Trophoblast cell (in vitro differentiated cells and primary cell): Measurements from ENCODE around the gene WDR20.
A peak's percentile ranks its signal among the peaks of the same experiment; 100 is the strongest.

Source experiments
- DNase-seq, 2 donors: peaks; one replicate each; pipeline ENCODE4 v3.0.0-alpha.2; 2016
- H2AFZ ChIP-seq: 2 replicates; pipeline ENCODE4 v1.6.1; 2013; ENCODE audit warnings: low read length, moderate library complexity, mild to moderate bottlenecking; ENCODE audit not compliant: insufficient read depth, poor library complexity
- H2AK5ac ChIP-seq: 2 replicates; pipeline ENCODE4 v1.6.1; 2013; ENCODE audit warnings: mild to moderate bottlenecking, low read length
- H2BK120ac ChIP-seq: 2 replicates; pipeline ENCODE4 v1.6.1; 2013; ENCODE audit warnings: low read length, mild to moderate bottlenecking, moderate library complexity; ENCODE audit not compliant: insufficient read depth, poor library complexity
- H2BK12ac ChIP-seq: 2 replicates; pipeline ENCODE4 v1.6.1; 2013; ENCODE audit warnings: mild to moderate bottlenecking, low read length, moderate library complexity
- H2BK5ac ChIP-seq: 2 replicates; pipeline ENCODE4 v1.6.1; 2013; ENCODE audit warnings: low read length, low read depth, moderate library complexity, mild to moderate bottlenecking; ENCODE audit not compliant: poor library complexity
- H3K14ac ChIP-seq: 2 replicates; pipeline ENCODE4 v1.6.1; 2013; ENCODE audit warnings: mild to moderate bottlenecking, low read length
- H3K18ac ChIP-seq: 2 replicates; pipeline ENCODE4 v1.6.1; 2013; ENCODE audit warnings: mild to moderate bottlenecking, low read length
- H3K23ac ChIP-seq: 2 replicates; pipeline ENCODE4 v1.6.1; 2013; ENCODE audit warnings: low read length
- H3K27ac ChIP-seq: 2 replicates; pipeline ENCODE4 v1.5.1; 2013; ENCODE audit warnings: low read depth, mild to moderate bottlenecking, inconsistent platforms, low read length, moderate library complexity
- H3K27me3 ChIP-seq: 2 replicates; pipeline ENCODE4 v1.6.1; 2013; ENCODE audit warnings: inconsistent platforms, mild to moderate bottlenecking, low read length, moderate library complexity; ENCODE audit not compliant: insufficient read depth
- H3K36me3 ChIP-seq, 2 experiments: 1 replicate in 1 of 2; 2 replicates in 1 of 2; pipeline ENCODE4 v1.6.1; 2013; ENCODE audit warnings: low read length in 2 of 2, mild to moderate bottlenecking in 2 of 2, moderate library complexity in 1 of 2; ENCODE audit not compliant: insufficient read depth in 2 of 2, control insufficient read depth in 1 of 2
- H3K4ac ChIP-seq: 2 replicates; pipeline ENCODE4 v1.6.1; 2013; ENCODE audit warnings: low read depth, mild to moderate bottlenecking, low read length, moderate library complexity
- H3K4me1 ChIP-seq, 2 experiments: 1 replicate in 1 of 2; 2 replicates in 1 of 2; pipeline ENCODE4 v1.6.1; 2013; ENCODE audit warnings: low read length in 2 of 2, mild to moderate bottlenecking in 2 of 2, moderate library complexity in 1 of 2; ENCODE audit not compliant: insufficient read depth in 2 of 2, control insufficient read depth in 1 of 2
- H3K4me2 ChIP-seq: 2 replicates; pipeline ENCODE4 v1.6.1; 2013; ENCODE audit warnings: inconsistent platforms, mild to moderate bottlenecking, low read length, moderate library complexity
- H3K4me3 ChIP-seq: 2 replicates; pipeline ENCODE4 v1.5.1; 2013; ENCODE audit warnings: mild to moderate bottlenecking, low read depth, low read length, inconsistent platforms
- H3K79me1 ChIP-seq: one replicate; pipeline ENCODE4 v1.6.1; 2013; ENCODE audit warnings: low read length
- H3K79me2 ChIP-seq: 2 replicates; pipeline ENCODE4 v1.6.1; 2013; ENCODE audit warnings: low read length, mild to moderate bottlenecking; ENCODE audit not compliant: control insufficient read depth, insufficient read depth, poor library complexity
- H3K9ac ChIP-seq: 2 replicates; pipeline ENCODE4 v1.6.1; 2013; ENCODE audit warnings: mild to moderate bottlenecking, low read length
- H3K9me3 ChIP-seq: 2 replicates; pipeline ENCODE4 v1.6.1; 2013; ENCODE audit warnings: low read depth, mild to moderate bottlenecking, control low read depth, inconsistent platforms, low read length; ENCODE audit not compliant: insufficient read depth
- H4K12ac ChIP-seq: 2 replicates; pipeline ENCODE4 v1.6.1; 2013; ENCODE audit warnings: low read depth, mild to moderate bottlenecking, low read length, moderate library complexity
- H4K8ac ChIP-seq: 2 replicates; pipeline ENCODE4 v1.6.1; 2013; ENCODE audit warnings: low read depth, mild to moderate bottlenecking, low read length, moderate library complexity
- H4K91ac ChIP-seq: one replicate; pipeline ENCODE4 v1.6.1; 2013; ENCODE audit warnings: low read depth, mild to moderate bottlenecking, low read length, moderate library complexity
- WGBS: extraction: QIAGEN DNeasy Blood & Tissue Kit; methylation state at CpG from one replicate; pipeline ENCODE4 v1.1.7; 2013; ENCODE audit warnings: missing lambda C conversion rate; ENCODE audit not compliant: insufficient read length, insufficient coverage; ENCODE audit errors: extremely low coverage; 5-methylcytosine and 5-hydroxymethylcytosine counted together

Gene WDR20

GRCh38 chr14:102157346-102157745 is 17.6 kb downstream of the WDR20 start:
- no peak overlapping the region for H3K27ac ChIP-seq
- no peak overlapping the region for H2AFZ ChIP-seq
- no peak overlapping the region for H4K12ac ChIP-seq
- H3K4me3 ChIP-seq, result no peak overlapping the region
- H3K9ac ChIP-seq, result no peak overlapping the region
- H3K18ac ChIP-seq, result no peak overlapping the region
- H3K9me3 ChIP-seq, result no peaks in the 10 kb centered on the region
- peaks cover 2 to 3% of the 10 kb centered on the region in 2 experiments for H3K4me1 ChIP-seq
- no peak overlapping the region for H3K14ac ChIP-seq
- H2AK5ac ChIP-seq, result no peak overlapping the region
- no peak overlapping the region for H2BK120ac ChIP-seq
- peaks cover 3% of the 10 kb centered on the region for H3K79me2 ChIP-seq
- H3K36me3 ChIP-seq, result peaks cover 0 to 4% of the 10 kb centered on the region in 2 experiments
- peak overlapping the region; percentile 33 for H3K4ac ChIP-seq
- H4K91ac ChIP-seq, result no peak overlapping the region
- no peak for DNase-seq
- H3K79me1 ChIP-seq, result no peaks in the 10 kb centered on the region
- no peak overlapping the region for H3K4me2 ChIP-seq
- H3K27me3 ChIP-seq, result no peaks in the 10 kb centered on the region
- H4K8ac ChIP-seq, result no peak overlapping the region
- H2BK12ac ChIP-seq, result no peak overlapping the region
- H2BK5ac ChIP-seq, result no peak overlapping the region
- H3K23ac ChIP-seq, result no peak overlapping the region

DNA sequence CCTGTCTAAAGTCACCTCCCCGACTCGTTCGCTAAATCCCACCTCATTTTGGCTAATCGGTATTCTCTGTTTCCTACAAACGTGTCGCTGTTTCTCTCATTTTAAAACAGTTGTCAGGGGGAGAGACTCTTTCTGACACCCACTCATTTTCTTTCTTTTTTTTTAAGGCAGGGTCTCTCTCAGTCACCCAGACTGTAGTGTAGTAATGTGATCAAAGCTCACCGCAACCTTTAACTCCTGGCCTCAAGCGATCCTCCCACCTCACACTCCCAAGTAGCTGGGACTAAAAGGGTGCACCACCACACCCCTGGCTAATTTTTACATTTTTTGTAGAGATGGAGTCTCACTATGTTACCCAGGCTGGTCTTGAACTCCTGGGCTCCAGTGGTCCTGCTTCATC is 19.1 kb downstream of the WDR20 start:
- Histone ChIP-seq H2AFZ (no peak overlapping the region), H2BK5ac (no peak overlapping the region)
- no CpG with 5 or more reads among the region's 8 CpGs for WGBS

GRCh38 chr14:102159841-102160240 is 20.1 kb downstream of the WDR20 start:
- Histone ChIP-seq H3K4me2 (no peak overlapping the region), H3K18ac (no peak overlapping the region), H3K27me3 (no peaks in the 10 kb centered on the region), H2AK5ac (no peak overlapping the region), H4K91ac (no peak overlapping the region), H2AFZ (no peak overlapping the region), H3K9ac (no peak overlapping the region), H3K79me1 (no peaks in the 10 kb centered on the region), H3K4me3 (no peak overlapping the region), H3K4me1 (peaks cover 2 to 6% of the 10 kb centered on the region in 2 experiments), H2BK12ac (no peak overlapping the region), H3K79me2 (peaks cover 3% of the 10 kb centered on the region), H3K36me3 (peaks cover 0 to 8% of the 10 kb centered on the region in 2 experiments), H4K8ac (no peak overlapping the region), H3K4ac (no peak overlapping the region), H2BK5ac (no peak overlapping the region), H2BK120ac (no peak overlapping the region), H3K27ac (no peak overlapping the region), H3K14ac (no peak overlapping the region), H3K9me3 (no peaks in the 10 kb centered on the region), H3K23ac (no peak overlapping the region), H4K12ac (no peak overlapping the region)
- no peak for DNase-seq
- no CpG with 5 or more reads among the region's 4 CpGs for WGBS

More for the DNA sequence above, 19.1 kb downstream of the WDR20 start:
- H3K9me3 ChIP-seq, result no peaks in the 10 kb centered on the region
- no peak overlapping the region for H2BK12ac ChIP-seq
- peaks cover 0 to 4% of the 10 kb centered on the region in 2 experiments for H3K36me3 ChIP-seq
- no peak for DNase-seq
- peaks cover 3% of the 10 kb centered on the region for H3K79me2 ChIP-seq
- no peak overlapping the region for H3K9ac ChIP-seq
- H4K12ac ChIP-seq, result no peak overlapping the region
- peaks cover 2 to 3% of the 10 kb centered on the region in 2 experiments for H3K4me1 ChIP-seq
- no peaks in the 10 kb centered on the region for H3K27me3 ChIP-seq
- H3K4me3 ChIP-seq, result no peak overlapping the region
- H3K4ac ChIP-seq, result no peak overlapping the region
- no peaks in the 10 kb centered on the region for H3K79me1 ChIP-seq
- H4K91ac ChIP-seq, result no peak overlapping the region
- no peak overlapping the region for H2AK5ac ChIP-seq
- no peak overlapping the region for H4K8ac ChIP-seq
- H3K14ac ChIP-seq, result no peak overlapping the region
- H2BK120ac ChIP-seq, result no peak overlapping the region
- H3K27ac ChIP-seq, result no peak overlapping the region
- no peak overlapping the region for H3K18ac ChIP-seq
- no peak overlapping the region for H3K23ac ChIP-seq
- no peak overlapping the region for H3K4me2 ChIP-seq

DNA sequence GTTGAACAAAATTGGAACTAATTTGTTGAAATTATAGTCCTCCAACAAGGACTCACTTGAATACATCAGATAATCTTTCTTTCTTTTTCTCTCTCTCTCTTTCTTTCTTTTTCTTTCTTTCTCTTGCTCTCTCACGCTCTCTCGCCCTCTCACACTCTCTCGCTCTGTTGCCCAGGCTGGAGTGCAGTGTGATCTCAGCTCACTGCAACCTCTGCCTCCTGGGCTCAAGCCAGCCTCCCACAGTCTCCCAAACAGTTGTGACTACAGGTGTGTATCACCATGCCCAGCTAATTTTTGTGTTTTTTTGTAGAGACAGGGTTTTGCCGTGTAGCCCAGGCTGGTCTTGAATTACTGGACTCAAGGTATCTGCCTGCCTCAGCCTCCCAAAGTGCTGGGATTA is 22.8 kb downstream of the WDR20 start:
- Histone ChIP-seq H3K14ac (no peak overlapping the region), H4K91ac (no peak overlapping the region), H2BK120ac (no peak overlapping the region), H2BK12ac (no peak overlapping the region), H3K18ac (no peak overlapping the region), H3K23ac (no peak overlapping the region), H3K4me3 (no peak overlapping the region), H3K27ac (no peak overlapping the region), H3K4me1 (peaks cover 0 to 9% of the 10 kb centered on the region in 2 experiments), H3K4me2 (no peak overlapping the region), H3K79me1 (no peaks in the 10 kb centered on the region), H4K12ac (no peak overlapping the region), H2AFZ (no peak overlapping the region), H3K36me3 (peaks cover 0 to 8% of the 10 kb centered on the region in 2 experiments), H3K9me3 (no peaks in the 10 kb centered on the region), H3K9ac (no peak overlapping the region), H2BK5ac (no peak overlapping the region), H3K27me3 (no peaks in the 10 kb centered on the region), H3K79me2 (peaks cover 4% of the 10 kb centered on the region), H2AK5ac (no peak overlapping the region), H3K4ac (no peak overlapping the region), H4K8ac (no peak overlapping the region)
- no CpG with 5 or more reads among the region's 4 CpGs for WGBS
- DNase-seq, result no peak
